Heart right ventricle (tissue), 16 donors: ENCODE measurements around the gene GFI1B. TPM values are rescaled to one million over a fixed set of nuclear protein-coding genes. Genes with fewer than 3 reads are reported as not detected.
A peak's percentile ranks its signal among the peaks of the same experiment; 100 is the strongest.

Experiments used
- ATAC-seq, 8 donors: fragments of 200-7000 bp; cut with Tn5 transposase; one replicate each; pipeline ENCODE4 v1.9.1; 2020; ENCODE audit warnings: mild to moderate bottlenecking in 8 of 8, moderate library complexity in 8 of 8, moderate number of reproducible peaks in 1 of 8
- DNase-seq, 2 donors: peaks; one replicate each; pipeline ENCODE4 v3.0.0-alpha.2; 2020
- H3K27ac ChIP-seq, 10 donors: fragments of 200-600 bp; sonication (generic) in 2 of 10; one replicate each; pipeline versions ENCODE4 v1.5.0 to v1.8.0; 2020 to 2022; ENCODE audit warnings: mild to moderate bottlenecking in 3 of 10
- H3K27me3 ChIP-seq, 7 donors: fragments of 200-600 bp; one replicate each; pipeline ENCODE4 v1.8.0; 2021 to 2022; ENCODE audit warnings: mild to moderate bottlenecking in 2 of 7
- H3K36me3 ChIP-seq, 9 donors: fragments of 200-600 bp; sonication (generic) in 1 of 9; one replicate each; pipeline versions ENCODE4 v1.5.0 to v1.8.0; 2020 to 2022; ENCODE audit warnings: mild to moderate bottlenecking in 2 of 9
- H3K4me1 ChIP-seq, 9 donors: fragments of 200-600 bp; sonication (generic) in 1 of 9; one replicate each; pipeline versions ENCODE4 v1.5.0 to v1.8.0; 2020 to 2022; ENCODE audit warnings: mild to moderate bottlenecking in 4 of 9
- H3K4me3 ChIP-seq, 10 donors: fragments of 200-600 bp; sonication (generic) in 2 of 10; one replicate each; pipeline versions ENCODE4 v1.5.0 to v1.8.0; 2020 to 2022; ENCODE audit warnings: mild to moderate bottlenecking in 7 of 10, moderate library complexity in 2 of 10
- H3K9me3 ChIP-seq, 11 donors: fragments of 200-600 bp in 10 of 11; sonication (generic) in 2 of 11; one replicate each; pipeline versions ENCODE4 v1.5.0 to v1.8.0; 2013 to 2022; ENCODE audit warnings: mild to moderate bottlenecking in 2 of 11, control low read depth in 1 of 11, moderate library complexity in 1 of 11
- CTCF ChIP-seq, 9 donors: fragments of 200-600 bp; sonication (generic) in 2 of 9; IDR thresholded peaks; one replicate each; pipeline versions ENCODE4 v1.5.0 to v1.8.0; 2021 to 2022; ENCODE audit warnings: antibody characterized with exemption in 9 of 9, mild to moderate bottlenecking in 5 of 9, moderate library complexity in 1 of 9
- WGBS, 2 donors: extraction: QIAGEN DNeasy Blood & Tissue Kit; methylation state at CpG; one replicate each; pipeline ENCODE4 v1.1.7; 2013; ENCODE audit warnings: inconsistent platforms in 1 of 2; 5-methylcytosine and 5-hydroxymethylcytosine counted together
- intact Hi-C, 10 donors: fragments of 100-400 bp; cut with DNase I; formaldehyde crosslinking; loops; one replicate each; pipeline versions ENCODE4 v1.11.1 to v1.14.2; 2022
- long read RNA-seq, 3 donors: library from polyadenylated mRNA; unstranded; transcript quantifications; one replicate each; pipeline ENCODE4 v2.0.0, GENCODE V29; 2020 to 2021
- polyA plus RNA-seq, 2 donors: library from polyadenylated mRNA; stranded (reverse); fragments of 200-250 nt; gene quantifications; one replicate each; pipeline ENCODE4 v1.2.3, GENCODE V29; 2013
- total RNA-seq, 10 donors: library from RNA; stranded (reverse); fragmentation: NEBNext Ultra II Directional in 3 of 10; extraction: Animal tissue kit (Norgen Biotek cat#: 25700) in 3 of 10; gene quantifications; one replicate each; pipeline versions ENCODE4 v1.2.1 to v1.2.4, GENCODE V29; 2021 to 2023
- donor health status: Arrhythmogenic right ventricular cardiomyopathy.
- donor health status: ischemic (EF 13 %, LVEDD 7.1; RV severe dilation, severe dysfunction).
- donor health status: healthy with polysubstance abuse.
- donor health status: DM: no; HTN: yes; CAD: no.
- donor health status: DM: no; HTN: no; CAD: no.
- donor health status: ischemic (EF 25% LVEDD 6.9; RV normal size, moderate dysfunction).
- donor health status: ischemic (EF 25% LVEDD 5.7; RV mildly dilated, moderate dysfunction).
- donor health status: healthy.
- donor health status: DM: yes; HTN: yes; CAD: no.
- donor health status: Ischemic cardiomyopathy.
- donor health status: ischemic (EF 35%, LVEDD 5.7; RV mildly dilated, moderate dysfunction).
- donor health status: nonischemic (EF 11% LVEDD 7.7; RV severe dilation, severe dysfunction).
- donor health status: DM: yes; HTN: yes; CAD: no.
- donor health status: PGD.
- donor health status: ischemic (EF 29% LVEDD 5.4; RV normal size, mild dysfunction).
- donor health status: nonischemic (EF 23%, LVEDD 6.1; RV moderate dilation, normal function).

GFI1B gene
- total RNA-seq (under 1 TPM in 7 of 10 donors, not detected in 3; 0.11 to 0.49 (median 0.33) TPM), polyA plus RNA-seq (under 1 TPM in 1 of 2 donors, not detected in 1; 0.06 TPM)
- long read RNA-seq, donor 1: 0 reads
- long read RNA-seq, donor 2: 0 reads
- long read RNA-seq, donor 3, partial matches to known transcripts: 1 of 1 reads
- long read RNA-seq, donor 3, other reads (novel, unspliced or antisense): 0 of 1 reads

- H3K4me3 ChIP-seq: peak within 1 kb of the TSS in 1 of 10 donors; percentile 33
Observed at GRCh38 chr9:132978451-132979131, at the start of gene GFI1B. Gene GFI1B, plus strand, starts transcription at chr9:132978694. Its CDS starts 7,985 bp downstream, at chr9:132986679.

DNA sequence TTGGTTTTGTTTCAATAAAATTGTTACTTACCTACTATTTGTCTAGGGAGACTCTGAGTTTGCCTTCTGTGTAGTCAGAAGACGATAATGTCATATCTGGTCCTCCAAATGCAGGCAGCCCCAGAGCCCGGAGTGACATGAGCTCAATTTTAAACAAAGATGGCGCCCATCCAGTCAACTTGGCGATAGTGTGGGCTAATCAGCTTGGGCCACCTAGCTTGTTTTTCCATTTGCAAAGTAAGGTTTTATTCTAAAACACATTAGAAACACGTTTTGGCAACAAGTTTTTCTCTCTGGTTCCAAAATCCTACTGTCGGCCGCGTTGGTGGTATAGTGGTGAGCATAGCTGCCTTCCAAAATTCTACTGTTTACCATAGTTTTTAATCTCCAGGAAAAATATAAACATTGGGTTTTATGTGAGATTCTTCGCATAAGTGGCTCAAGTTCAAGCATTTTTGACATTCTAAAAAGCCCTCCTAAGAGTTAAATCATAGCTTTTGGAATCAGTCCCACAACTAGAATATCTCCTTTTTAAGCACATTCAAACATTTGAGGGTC, 47.2 kb upstream of the GFI1B start:
- Histone ChIP-seq H3K27me3 (no peaks in the 10 kb centered on the region), H3K36me3 (peaks cover 0 to 82% (median 22%) of the 10 kb centered on the region in 9 donors), H3K27ac (no peak overlapping the region), H3K4me3 (no peak overlapping the region), H3K4me1 (peaks cover 0 to 8% (median 0%) of the 10 kb centered on the region in 9 donors), H3K9me3 (no peaks in the 10 kb centered on the region)
- ATAC-seq: no peak
- intact Hi-C loops: no loop called here
- TF ChIP-seq CTCF (IDR thresholded peaks at IDR 0.05): no peak
- WGBS, 2 donors: 94 to 95% methylated on average over 9 of the region's 9 CpGs
- DNase-seq: no peak

More at GRCh38 chr9:132978451-132979131, at the start of gene GFI1B:
- DNase-seq (no peak), ATAC-seq (no peak)
- TF ChIP-seq CTCF (IDR thresholded peaks at IDR 0.05): no peak
- WGBS, 2 donors: 18 to 19% methylated on average over 26 of the region's 26 CpGs
- H3K36me3 ChIP-seq: no peaks in the 10 kb centered on the region
- intact Hi-C loops: loop anchor here in 2 of 10 donors (10.0 kb wide), 2 partner anchors 174 to 564 kb away; partner anchors contain the start of gene CFAP77 (in 1 of the 2)
- no peaks in the 10 kb centered on the region for H3K9me3 ChIP-seq
- no peak within 1 kb of the TSS for H3K27ac ChIP-seq
- H3K4me1 ChIP-seq: peaks cover 0 to 5% (median 0%) of the 10 kb centered on the region in 9 donors
- H3K27me3 ChIP-seq: peaks cover 0 to 74% (median 64%) of the 10 kb centered on the region in 7 donors

DNA sequence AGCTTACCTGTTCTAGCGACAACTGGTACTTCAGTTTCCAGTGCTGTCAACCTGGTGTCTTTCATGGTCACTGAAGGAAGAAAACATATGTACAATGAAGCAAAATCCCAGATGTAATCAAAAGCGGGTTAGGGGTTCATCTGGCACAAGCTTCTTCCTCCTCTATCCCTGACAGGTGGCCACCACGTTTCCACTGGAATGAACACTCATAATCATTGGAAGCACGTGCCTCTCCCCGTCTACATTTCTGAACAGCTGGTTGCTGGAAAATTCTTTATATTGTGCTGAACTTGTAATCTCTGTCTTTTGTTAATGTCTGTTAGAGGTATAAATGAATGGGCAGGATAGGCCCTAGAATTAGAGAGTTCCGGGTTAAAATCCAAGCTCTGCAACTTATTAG, 43.5 kb upstream of the GFI1B start:
- Histone ChIP-seq H3K9me3 (no peaks in the 10 kb centered on the region), H3K4me1 (peaks cover 0 to 28% (median 13%) of the 10 kb centered on the region in 9 donors), H3K27ac (no peak overlapping the region), H3K27me3 (no peaks in the 10 kb centered on the region), H3K36me3 (peaks cover 0 to 45% (median 6%) of the 10 kb centered on the region in 9 donors), H3K4me3 (no peak overlapping the region)
- TF ChIP-seq CTCF (IDR thresholded peaks at IDR 0.05): no peak
- intact Hi-C loops: no loop called here
- DNase-seq (no peak), ATAC-seq (no peak)
- WGBS, 2 donors: 80 to 87% methylated on average over 6 of the region's 6 CpGs

- DNase-seq (no peak), ATAC-seq (no peak)
- Histone ChIP-seq H3K36me3 (peaks cover 0 to 26% (median 6%) of the 10 kb centered on the region in 9 donors), H3K9me3 (no peaks in the 10 kb centered on the region), H3K4me3 (no peak overlapping the region), H3K4me1 (peaks cover 0 to 52% (median 28%) of the 10 kb centered on the region in 9 donors), H3K27ac (no peak overlapping the region), H3K27me3 (no peaks in the 10 kb centered on the region)
- intact Hi-C loops: no loop called here
- 94 to 97% methylated on average over 7 of the region's 7 CpGs for WGBS, 2 donors
- no peak for TF ChIP-seq CTCF (IDR thresholded peaks at IDR 0.05)
Observed at GRCh38 chr9:132937463-132937901, 41.0 kb upstream of the GFI1B start.
